PC-3 (cell line): ENCODE data around the gene CNRIP1. TPM values are rescaled to one million over a fixed set of nuclear protein-coding genes. Genes with fewer than 3 reads are reported as not detected.

ENCODE experiments used
- ATAC-seq: fragments of 200-7000 bp; cut with Tn5 transposase; 2 replicates; pipeline ENCODE4 v1.9.1; 2020; ENCODE audit warnings: mild to moderate bottlenecking, moderate library complexity
- BruUV-seq: library from RNA; stranded (reverse); fragments of 400-500 nt; replicated peaks from 2 replicates; lab custom pipeline; 2021; lab: Mats Ljungman, UMichigan
- CTCF ChIA-PET: fragments of 300-600 bp; sonication (Branson Sonifier 250); formaldehyde crosslinking; loops from one replicate; lab custom pipeline; 2022; ENCODE audit warnings: antibody characterized with exemption; lab: Charles Lee
- POLR2A ChIA-PET: fragments of 300-600 bp; sonication (Branson Sonifier 250); formaldehyde crosslinking; loops from one replicate; lab custom pipeline; 2022; ENCODE audit warnings: antibody characterized with exemption; ENCODE audit not compliant: unreplicated experiment; lab: Charles Lee
- DNase-seq: peaks from one replicate; pipeline ENCODE4 v3.0.0-alpha.2; 2015
- H2AFZ ChIP-seq: fragments of 300-600 bp; sonication (generic); 2 replicates; pipeline ENCODE4 v1.6.0; 2016; ENCODE audit warnings: antibody characterized with exemption, low read length
- H3F3A ChIP-seq: fragments of 300-600 bp; sonication (generic); one replicate; pipeline ENCODE4 v1.6.0; 2017; ENCODE audit warnings: antibody characterized with exemption, low read length, control low read depth, mild to moderate bottlenecking; ENCODE audit not compliant: unreplicated experiment
- H3K27ac ChIP-seq: fragments of 300-600 bp; sonication (generic); 2 replicates; pipeline ENCODE4 v1.5.1; 2016; ENCODE audit warnings: mild to moderate bottlenecking, low read length
- H3K27me3 ChIP-seq: fragments of 300-600 bp; sonication (generic); 2 replicates; pipeline ENCODE4 v1.6.1; 2016; ENCODE audit warnings: low read length, mixed read lengths
- H3K36me3 ChIP-seq: fragments of 300-600 bp; sonication (generic); 2 replicates; pipeline ENCODE4 v1.6.1; 2016; ENCODE audit warnings: low read depth, mixed run types, low read length, mixed read lengths
- H3K4me1 ChIP-seq: fragments of 300-600 bp; sonication (generic); 2 replicates; pipeline ENCODE4 v1.5.1; 2016; ENCODE audit warnings: low read length; ENCODE audit not compliant: insufficient read depth
- H3K4me2 ChIP-seq: fragments of 300-600 bp; sonication (generic); 2 replicates; pipeline ENCODE4 v1.6.0; 2016; ENCODE audit warnings: low read length
- H3K4me3 ChIP-seq: fragments of 300-600 bp; sonication (generic); 2 replicates; pipeline ENCODE4 v1.5.1; 2016; ENCODE audit warnings: mild to moderate bottlenecking, low read length, mixed read lengths
- H3K79me2 ChIP-seq: fragments of 300-600 bp; sonication (generic); 2 replicates; pipeline ENCODE4 v1.6.1; 2017; ENCODE audit warnings: low read length, mixed read lengths
- H3K9ac ChIP-seq: fragments of 300-600 bp; sonication (generic); 2 replicates; pipeline ENCODE4 v1.6.0; 2016; ENCODE audit warnings: mild to moderate bottlenecking, low read length
- H3K9me2 ChIP-seq: fragments of 300-600 bp; sonication (generic); replicated peaks from 2 replicates; pipeline ENCODE4 v1.6.1; 2016; ENCODE audit warnings: mixed run types, low read length, mixed read lengths
- H3K9me3 ChIP-seq: fragments of 300-600 bp; sonication (generic); 2 replicates; pipeline ENCODE4 v1.6.1; 2016; ENCODE audit warnings: low read length, mixed read lengths
- H4K20me1 ChIP-seq: fragments of 300-600 bp; sonication (generic); 2 replicates; pipeline ENCODE4 v1.6.1; 2016; ENCODE audit warnings: low read length, mixed read lengths
- CTCF ChIP-seq: fragments of 300-600 bp; sonication (generic); conservative IDR thresholded peaks from 2 replicates; pipeline ENCODE4 v1.5.1; 2017; ENCODE audit warnings: antibody characterized with exemption, low read depth, mild to moderate bottlenecking, low read length
- EZH2 ChIP-seq: fragments of 300-600 bp; sonication (generic); IDR thresholded peaks from one replicate; pipeline ENCODE4 v1.6.1; 2017; ENCODE audit warnings: antibody characterized with exemption, mild to moderate bottlenecking, low read length; ENCODE audit not compliant: unreplicated experiment
- EZH2phosphoT487 ChIP-seq: fragments of 300-600 bp; sonication (generic); IDR thresholded peaks from 2 replicates; pipeline ENCODE4 v1.6.1; 2018; ENCODE audit warnings: mild to moderate bottlenecking, antibody characterized with exemption, low read length, borderline replicate concordance
- intact Hi-C: fragments of 100-400 bp; cut with micrococcal nuclease; formaldehyde crosslinking; loops from 2 replicates; pipeline ENCODE4 v1.9.0; 2023
- total RNA-seq: library from RNA; depleted of rRNA; stranded (reverse); fragments of >200 nt; gene quantifications from 2 replicates; pipeline ENCODE4 v1.2.3, GENCODE V29; 2014

Gene CNRIP1
- total RNA-seq, 1 experiment from 2014 or later = 11.7 TPM

DNA sequence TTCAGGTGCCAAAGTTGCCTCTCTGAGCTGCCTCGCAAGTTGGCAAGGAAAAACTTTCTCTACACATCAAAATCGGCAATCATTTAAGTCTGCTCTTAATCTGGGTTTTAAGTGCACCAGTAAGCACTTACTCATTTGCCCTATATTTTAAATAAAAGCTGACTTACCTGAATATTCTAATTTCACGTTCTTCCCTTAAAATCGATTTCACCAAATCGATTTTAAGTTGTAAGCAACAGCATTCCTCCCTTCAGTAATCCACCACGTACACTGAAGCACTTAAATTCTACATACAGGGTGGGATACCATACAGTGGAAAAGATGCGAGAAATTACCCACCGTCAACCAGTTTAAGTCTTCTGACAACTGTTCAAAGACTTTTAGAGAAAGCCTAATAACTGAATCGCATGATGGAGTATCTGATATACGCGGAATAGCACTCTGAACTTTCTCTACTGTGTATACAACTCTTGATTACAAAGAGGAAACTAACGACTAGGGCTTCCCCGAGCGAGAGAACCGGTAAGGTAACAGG is 69.0 kb downstream of the CNRIP1 start:
- Histone ChIP-seq H4K20me1 (peaks cover 49% of the 10 kb centered on the region), H2AFZ (peak overlapping the region; percentile 68; the same call in 1 of the 2 replicates), H3K27ac (peak overlapping the region; percentile 58), H3K9me3 (no peaks in the 10 kb centered on the region), H3F3A (no peaks in the 10 kb centered on the region), H3K79me2 (peaks cover 78% of the 10 kb centered on the region), H3K9me2 (no peaks in the 10 kb centered on the region), H3K36me3 (no peaks in the 10 kb centered on the region), H3K4me1 (peaks cover 35% of the 10 kb centered on the region), H3K9ac (peak overlapping the region; percentile 74), H3K27me3 (no peaks in the 10 kb centered on the region), H3K4me3 (peak overlapping the region; percentile 74), H3K4me2 (peak overlapping the region; percentile 94)
- intact Hi-C loops = loop anchor here (1.0 kb wide), 2 partner anchors 54 to 93 kb away; partner anchors contain the start of gene PNO1
- BruUV-seq = TSS peak; percentile 38
- TF ChIP-seq CTCF = no peak
- TF ChIP-seq EZH2phosphoT487 = no peak
- TF ChIP-seq EZH2 = no peak
- DNase-seq = peak; percentile 22
- ATAC-seq = no peak; the same call in 1 of the 2 replicates
- ChIA-PET CTCF (interaction anchor here (0.9 to 1.3 kb wide), 2 partner anchors 41 to 93 kb away, joined by 3 to 6 read pairs; partner anchors contain the start of gene PNO1), POLR2A (interaction anchor here (0.6 kb wide), 1 partner anchor 105 kb away, joined by 4 read pairs; no protein-coding TSS in a partner anchor)

GRCh38 chr2:68250196-68250595 is 69.6 kb downstream of the CNRIP1 start:
- ATAC-seq (no peak), DNase-seq (no peak)
- no TSS peak for BruUV-seq
- H3K4me1 ChIP-seq = peaks cover 33% of the 10 kb centered on the region
- H3K4me3 ChIP-seq = peak overlapping the region; percentile 74
- no peak overlapping the region for H2AFZ ChIP-seq
- peaks cover 53% of the 10 kb centered on the region for H4K20me1 ChIP-seq
- peak overlapping the region; percentile 94 for H3K4me2 ChIP-seq
- intact Hi-C loops = no loop called here
- no peaks in the 10 kb centered on the region for H3K36me3 ChIP-seq
- no peaks in the 10 kb centered on the region for H3K9me2 ChIP-seq
- TF ChIP-seq EZH2 (no peak), EZH2phosphoT487 (no peak), CTCF (no peak)
- peak overlapping the region; percentile 58 for H3K27ac ChIP-seq
- no peaks in the 10 kb centered on the region for H3F3A ChIP-seq
- ChIA-PET CTCF (interaction anchor here (0.9 to 1.3 kb wide), 2 partner anchors 42 to 92 kb away, joined by 3 to 6 read pairs; partner anchors contain the start of gene PNO1), POLR2A (no interaction called here)
- H3K79me2 ChIP-seq = peaks cover 83% of the 10 kb centered on the region
- peak overlapping the region; percentile 74 for H3K9ac ChIP-seq
- H3K27me3 ChIP-seq = no peaks in the 10 kb centered on the region
- no peaks in the 10 kb centered on the region for H3K9me3 ChIP-seq

- no peaks in the 10 kb centered on the region for H3K9me3 ChIP-seq
- H3K4me3 ChIP-seq = peak overlapping the region; percentile 74
- peaks cover 87% of the 10 kb centered on the region for H3K79me2 ChIP-seq
- peak overlapping the region; percentile 94 for H3K4me2 ChIP-seq
- no peaks in the 10 kb centered on the region for H3F3A ChIP-seq
- no peaks in the 10 kb centered on the region for H3K27me3 ChIP-seq
- no TSS peak for BruUV-seq
- CTCF ChIA-PET = no interaction called here
- POLR2A ChIA-PET = no interaction called here
- peaks cover 25% of the 10 kb centered on the region for H3K4me1 ChIP-seq
- H3K27ac ChIP-seq = peak overlapping the region; percentile 2; the same call in 1 of the 2 replicates
- TF ChIP-seq EZH2 (no peak), CTCF (no peak), EZH2phosphoT487 (no peak)
- H4K20me1 ChIP-seq = peaks cover 58% of the 10 kb centered on the region
- intact Hi-C loops = no loop called here
- H2AFZ ChIP-seq = no peak overlapping the region
- ATAC-seq (no peak), DNase-seq (no peak)
- H3K36me3 ChIP-seq = no peaks in the 10 kb centered on the region
- H3K9me2 ChIP-seq = no peaks in the 10 kb centered on the region
- peak overlapping the region; percentile 74; the same call in 1 of the 2 replicates for H3K9ac ChIP-seq
These were observed 70.9 kb downstream of the CNRIP1 start for GRCh38 chr2:68248806-68249205.
